Measurements from ENCODE around the gene DNAJB1.
A peak's percentile ranks its signal among the peaks of the same experiment; 100 is the strongest.
"Not testable (repeated sequence)": the region's sequence is repeated elsewhere in the genome, so short reads cannot be mapped to it uniquely, and the experiment has no call there.

DNAJB1 gene

GRCh38 chr19:14517840-14518505 is at the start of gene DNAJB1:
Gene DNAJB1 (minus strand): TSS chr19:14518397. CDS start chr19:14518349, 48 bp downstream.
- peak; percentile 98 for DNase-seq

DNA sequence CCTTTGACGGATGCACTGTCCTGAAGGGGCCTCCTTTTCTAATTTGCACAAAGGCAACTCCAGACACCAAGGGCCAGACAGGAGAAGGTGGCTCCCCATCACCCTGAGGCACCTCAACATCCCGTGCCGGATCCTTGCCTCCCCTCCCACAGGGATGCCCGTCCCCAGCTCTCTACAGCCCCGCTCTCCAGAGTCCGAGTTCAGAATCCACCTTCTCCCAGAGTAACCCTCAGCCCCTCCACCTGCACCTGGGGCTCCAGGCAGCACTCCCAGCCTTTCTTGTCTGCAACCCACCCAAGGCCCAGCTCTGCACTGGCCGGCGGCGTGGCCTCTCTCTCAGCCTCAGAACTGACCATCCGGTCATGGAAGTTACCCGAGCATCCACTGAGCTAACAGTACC is 48.9 kb upstream of the DNAJB1 start:
- DNase-seq, result no peak

GRCh38 chr19:14566712-14567077 is 48.5 kb upstream of the DNAJB1 start:
- no peak for DNase-seq

GRCh38 chr19:14565765-14566711 is 47.8 kb upstream of the DNAJB1 start:
- no peak for DNase-seq

DNA sequence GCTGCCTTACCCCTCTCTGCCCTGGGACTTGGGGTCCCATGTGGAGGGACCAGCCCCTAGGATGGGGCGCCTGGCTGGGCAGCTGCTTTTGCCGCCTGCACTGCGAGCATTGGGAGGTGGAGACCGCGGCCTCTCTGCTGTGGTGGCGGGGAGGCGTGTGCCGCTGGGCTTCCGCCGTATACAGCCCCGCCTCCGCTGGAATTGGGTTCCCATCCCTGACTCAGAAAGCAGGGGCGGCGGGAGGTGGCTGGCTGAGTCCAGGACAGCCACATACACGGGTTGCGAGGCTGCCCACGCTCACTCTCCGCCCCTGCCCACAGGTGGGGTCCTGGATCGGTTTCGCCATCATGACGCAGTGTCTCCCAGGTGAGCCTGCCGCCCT is 47.1 kb upstream of the DNAJB1 start:
- DNase-seq, result no peak

DNA sequence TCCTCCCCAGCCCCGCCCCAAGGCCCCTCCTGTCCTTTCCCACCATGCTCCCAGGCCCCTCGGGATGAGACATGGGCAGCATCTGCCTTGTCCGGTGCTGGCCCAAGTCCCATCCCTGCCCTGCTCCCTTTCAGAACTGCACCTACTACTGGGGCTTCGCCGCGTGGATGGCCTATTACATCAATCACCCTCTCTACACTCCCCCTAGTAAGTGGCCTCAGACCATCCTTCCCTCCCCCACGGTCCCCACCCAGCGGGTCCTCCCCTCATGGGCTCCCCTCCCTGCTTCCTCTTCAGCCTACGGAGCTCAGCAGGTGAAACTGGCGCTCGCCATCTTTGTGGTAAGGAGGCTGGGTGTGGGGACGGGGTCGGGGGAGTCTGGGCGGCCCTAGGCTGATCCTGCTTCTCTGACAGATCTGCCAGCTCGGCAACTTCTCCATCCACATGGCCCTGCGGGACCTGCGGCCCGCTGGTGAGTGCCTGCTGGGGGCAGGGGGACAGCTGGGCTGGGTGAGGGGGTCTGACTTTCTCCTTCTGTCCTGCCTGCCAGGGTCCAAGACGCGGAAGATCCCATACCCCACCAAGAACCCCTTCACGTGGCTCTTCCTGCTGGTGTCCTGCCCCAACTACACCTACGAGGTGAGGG is 46.6 kb upstream of the DNAJB1 start:
- not testable (repeated sequence) for DNase-seq

- DNase-seq, result no peak
Measured at GRCh38 chr19:14563989-14564651, 45.9 kb upstream of the DNAJB1 start.

- DNase-seq, result no peak
Measured at GRCh38 chr19:14563590-14563926, 45.4 kb upstream of the DNAJB1 start.

GRCh38 chr19:14562660-14563589 is 44.7 kb upstream of the DNAJB1 start:
- DNase-seq, result peak; percentile 23

DNA sequence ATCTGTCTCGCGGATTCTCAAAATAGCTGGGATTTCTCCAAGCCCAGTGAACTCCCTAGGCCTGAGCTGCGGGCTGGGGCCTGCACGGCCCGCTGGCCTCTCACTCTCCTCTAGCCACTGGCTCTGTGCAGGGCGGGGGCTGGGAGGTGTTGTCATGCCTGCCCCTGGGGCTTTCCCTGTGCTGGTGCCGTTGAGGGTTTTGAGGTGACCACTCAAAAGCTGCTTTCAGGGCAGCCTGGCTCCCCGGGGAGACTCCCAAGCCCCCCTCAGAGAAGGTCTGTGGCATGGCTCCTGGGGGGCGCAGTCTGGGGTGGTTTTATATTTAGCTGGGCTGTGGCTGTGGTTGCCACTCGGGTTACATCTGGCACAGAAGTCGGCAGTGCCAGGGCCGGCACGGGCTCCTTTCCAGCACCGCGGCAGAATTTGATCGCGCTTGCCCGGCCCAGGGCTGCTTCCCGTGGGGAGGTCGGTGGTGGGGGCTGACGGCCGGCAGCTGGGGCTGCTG is 43.7 kb upstream of the DNAJB1 start:
- peak; percentile 74 for DNase-seq

DNA sequence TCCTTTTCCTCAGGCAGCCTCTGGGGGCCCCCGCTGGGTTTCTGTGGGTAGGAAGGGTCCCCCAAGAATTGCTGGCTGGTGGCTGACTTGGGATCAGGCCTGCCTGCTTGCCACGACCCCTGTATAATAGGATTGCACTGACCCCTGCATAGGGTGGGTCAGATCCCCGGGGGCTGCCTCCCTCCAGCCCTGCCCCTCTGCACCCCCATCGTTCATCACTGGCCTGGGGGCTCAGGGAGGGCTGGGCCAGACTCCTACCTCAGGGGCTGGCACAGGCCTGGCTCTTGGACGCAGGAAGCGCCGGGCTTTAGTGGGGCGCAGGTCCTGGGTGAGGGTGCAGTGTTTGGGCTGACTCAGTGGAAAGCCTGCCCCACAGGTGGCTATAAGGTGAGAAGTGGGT is 43.1 kb upstream of the DNAJB1 start:
- DNase-seq, result no peak

DNA sequence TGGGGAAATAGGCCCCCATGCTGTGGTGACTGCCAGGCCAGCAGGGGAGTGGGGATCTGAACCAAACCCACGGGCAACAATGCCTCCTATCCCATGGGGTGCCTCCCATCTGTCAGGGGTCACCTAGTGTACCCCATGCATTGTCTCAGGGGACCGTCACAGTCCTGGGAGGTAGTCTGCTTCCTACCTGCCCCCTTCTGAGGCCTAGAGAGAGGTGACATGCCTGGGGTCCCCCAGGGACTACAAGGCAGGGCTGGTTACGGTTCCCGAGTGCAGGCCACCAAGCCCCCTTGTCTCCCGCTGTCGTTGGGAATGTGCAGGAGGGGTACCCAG is 42.5 kb upstream of the DNAJB1 start:
- DNase-seq, result peak; percentile 31

DNA sequence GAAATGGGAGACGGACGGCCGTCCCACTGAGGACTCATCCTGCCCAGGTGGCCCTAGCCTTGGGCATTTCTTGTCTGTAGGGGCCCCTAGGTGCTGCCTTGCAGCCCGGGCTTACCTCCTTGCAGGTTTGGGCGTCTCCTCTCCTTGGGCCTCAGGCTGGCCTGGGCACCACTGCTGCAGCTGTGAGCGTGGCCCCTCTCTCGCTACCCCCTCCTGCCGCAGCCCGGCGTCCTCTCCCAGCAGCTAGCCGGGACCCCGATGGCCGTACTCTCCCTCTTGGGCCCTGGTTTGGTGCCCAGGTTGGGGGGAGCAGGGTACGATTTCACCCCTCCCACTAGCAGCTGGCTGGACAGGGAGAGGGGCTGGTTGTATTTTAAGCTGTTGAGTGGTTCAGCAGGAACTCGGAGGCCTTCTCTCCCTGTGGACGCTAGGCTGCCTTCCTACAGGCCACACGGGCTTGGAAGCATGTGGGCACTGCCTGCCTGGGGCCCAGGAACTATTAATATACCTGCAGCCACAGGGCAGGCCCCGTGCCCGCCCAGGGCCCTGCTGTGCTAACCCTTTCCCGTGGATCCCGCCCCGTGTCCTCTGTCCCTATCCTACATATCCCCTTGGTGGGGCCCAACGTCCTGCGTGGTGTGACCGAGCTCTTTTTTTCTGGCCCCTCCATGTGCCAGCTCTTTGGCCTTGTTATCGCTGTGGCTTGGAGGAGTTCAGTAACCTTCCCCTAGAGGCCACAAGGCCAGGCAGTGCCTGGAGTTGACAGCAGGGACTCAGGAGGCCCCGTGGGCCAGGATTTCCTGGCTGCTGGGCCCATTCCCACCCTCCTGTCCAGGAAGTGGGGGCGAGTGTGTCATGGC is 41.9 kb upstream of the DNAJB1 start:
- peak; percentile 39 for DNase-seq

DNA sequence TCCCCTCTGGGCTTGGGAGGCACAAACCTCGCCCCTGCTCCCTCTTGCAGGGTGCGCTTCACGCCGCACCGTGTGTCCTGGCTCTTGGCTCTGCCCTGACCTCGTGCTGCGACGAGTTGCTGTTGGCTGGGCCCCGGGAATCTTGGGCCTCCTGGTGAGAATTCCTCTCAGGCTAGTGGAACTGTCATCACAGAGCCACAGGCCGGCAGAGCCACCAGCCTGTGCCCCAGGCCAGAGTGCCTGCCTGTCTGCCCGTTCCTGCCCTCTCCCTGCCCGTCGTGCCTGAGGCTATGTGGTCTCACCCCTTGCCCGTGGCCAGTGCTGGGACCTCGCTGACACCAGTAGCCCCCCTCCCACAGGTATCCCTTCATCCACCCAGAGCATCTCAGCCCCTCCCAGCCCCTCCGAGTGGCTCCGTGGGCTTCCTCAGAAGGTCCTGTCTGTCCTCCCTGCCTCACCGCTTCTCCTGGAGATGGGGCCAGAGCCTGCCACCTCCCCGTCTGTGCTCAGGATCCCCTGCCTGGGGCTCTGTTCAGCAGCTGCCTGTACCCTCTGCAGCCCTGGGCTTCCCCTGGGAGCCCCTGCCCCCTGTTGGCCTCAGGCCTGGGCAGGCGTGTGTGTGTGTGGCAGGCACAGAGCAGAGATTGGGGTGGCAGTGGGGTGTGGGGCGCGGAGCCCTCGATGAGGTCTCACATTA is 40.3 kb upstream of the DNAJB1 start:
- DNase-seq, result no peak

DNA sequence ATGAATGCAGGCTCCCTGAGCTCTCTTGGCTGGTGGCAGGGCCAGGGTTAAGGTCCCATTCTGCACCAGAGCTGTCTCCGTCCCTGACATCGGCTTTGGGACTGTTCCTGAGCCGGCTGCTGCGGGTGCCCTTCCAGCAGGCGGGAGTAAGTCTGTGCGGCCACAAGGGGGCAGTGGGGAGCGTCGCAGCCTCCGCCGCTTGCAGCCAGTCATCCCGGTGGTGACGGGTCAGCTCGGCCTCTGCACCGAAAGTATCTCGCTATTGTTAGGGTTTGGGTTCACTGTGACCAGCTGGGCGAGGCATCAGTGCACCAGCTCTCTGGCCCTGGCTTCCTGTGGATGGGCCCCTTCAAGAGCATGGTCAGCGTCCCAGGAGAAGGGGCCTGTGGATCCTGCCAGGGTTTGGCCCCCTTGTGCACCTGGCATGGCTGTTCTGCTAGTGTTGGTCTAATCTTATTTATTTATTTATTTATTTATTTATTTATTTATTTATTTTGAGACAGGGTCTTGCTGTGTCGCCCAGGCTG is 38.5 kb upstream of the DNAJB1 start:
- peak; percentile 74 for DNase-seq

DNA sequence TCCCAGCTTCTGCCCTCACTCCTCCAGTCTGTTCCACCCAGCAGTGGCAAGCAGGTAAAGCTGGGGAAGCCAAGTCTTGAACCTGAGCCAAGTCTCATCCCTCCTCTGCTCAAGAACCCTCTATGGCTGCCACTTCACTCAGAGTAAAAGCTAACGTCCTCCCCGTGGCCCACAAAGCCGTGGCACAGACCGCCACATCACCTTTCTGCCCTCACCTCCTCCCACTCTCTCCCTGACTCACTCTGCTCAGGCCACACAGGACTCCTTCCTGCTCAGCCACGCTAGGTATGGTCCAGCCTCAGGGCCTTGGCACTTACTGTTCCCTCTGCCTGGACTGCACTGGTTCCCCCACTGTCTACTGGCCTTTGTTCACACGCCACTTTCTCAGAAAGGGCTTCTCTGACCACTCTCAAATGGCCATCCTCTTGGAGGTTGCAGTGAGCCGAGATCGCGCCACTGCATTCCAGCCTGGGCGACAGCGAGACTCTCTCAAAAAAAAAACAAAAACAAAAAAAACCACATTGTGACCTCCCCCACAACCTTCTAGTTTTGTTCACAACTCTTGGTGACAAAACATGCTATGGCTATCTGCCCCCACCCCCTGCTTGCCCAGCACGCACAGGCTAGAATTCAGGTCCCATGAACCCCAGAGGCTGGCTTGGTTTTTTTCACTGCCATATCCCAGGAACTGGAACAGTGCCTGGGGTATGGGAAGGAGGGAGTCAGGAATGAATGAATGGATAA is 37.9 kb upstream of the DNAJB1 start:
- DNase-seq, result no peak

DNA sequence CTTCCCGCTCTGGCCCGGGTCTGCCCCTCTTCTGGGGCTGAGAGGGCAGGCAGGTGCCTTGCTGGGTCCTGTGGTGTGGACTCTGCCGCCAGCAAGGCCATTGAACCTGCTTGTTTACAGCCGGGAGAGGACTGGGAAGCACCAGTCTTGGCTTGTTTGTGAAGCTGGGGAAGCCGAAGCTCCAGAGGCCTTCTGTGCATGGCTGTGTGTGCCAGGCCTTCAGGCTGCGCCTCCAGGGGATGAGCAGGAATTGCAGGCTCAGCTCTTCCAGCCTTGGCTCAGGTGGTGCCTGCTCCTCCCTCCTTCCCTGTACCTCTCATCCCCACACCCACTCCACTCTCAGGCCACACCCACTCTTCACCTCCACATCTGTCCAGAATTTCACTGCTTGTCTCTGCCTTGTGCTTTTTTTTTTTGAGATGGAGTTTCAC is 36.2 kb upstream of the DNAJB1 start:
- DNase-seq, result no peak

DNA sequence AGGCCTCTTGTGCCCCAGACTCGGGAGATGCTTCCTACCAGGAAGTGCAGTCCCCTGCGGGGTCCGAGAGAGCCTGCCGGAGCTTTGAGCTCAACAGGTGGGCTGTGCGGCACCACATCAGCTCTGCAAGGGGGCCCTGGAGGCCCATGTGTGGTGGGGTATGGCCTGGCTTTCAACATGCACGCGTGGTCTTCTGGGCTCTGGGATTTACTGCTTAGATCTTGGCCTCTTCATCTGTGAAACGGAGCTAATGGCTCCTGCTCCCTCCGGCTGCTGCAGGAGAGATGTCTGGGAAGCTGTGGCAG is 35.7 kb upstream of the DNAJB1 start:
- no peak for DNase-seq
